Mesothelial cell of epicardium (in vitro differentiated cells): ENCODE measurements around the gene HSD17B2. TPM values are rescaled to one million over a fixed set of nuclear protein-coding genes. Genes with fewer than 3 reads are reported as not detected.

Source experiments
- DNase-seq, 2 experiments: peaks; one replicate each; pipeline ENCODE4 v3.0.0; 2021; ENCODE audit warnings: low spot score in 2 of 2; ENCODE audit not compliant: unreplicated experiment in 2 of 2
- H3K27ac Mint-ChIP-seq: 2 replicates; pipeline ENCODE4 v1.8.0; 2021; ENCODE audit warnings: mixed read lengths
- H3K27me3 Mint-ChIP-seq: 2 replicates; pipeline ENCODE4 v1.8.0; 2021; ENCODE audit warnings: low read depth, mixed read lengths
- H3K36me3 Mint-ChIP-seq: 2 replicates; pipeline ENCODE4 v1.8.0; 2021; ENCODE audit warnings: mixed read lengths
- H3K4me1 Mint-ChIP-seq: 2 replicates; pipeline ENCODE4 v1.8.0; 2021; ENCODE audit warnings: mixed read lengths
- H3K4me3 Mint-ChIP-seq: 2 replicates; pipeline ENCODE4 v1.8.0; 2021; ENCODE audit warnings: mild to moderate bottlenecking, moderate library complexity, mixed read lengths
- H3K9me3 Mint-ChIP-seq: 2 replicates; pipeline ENCODE4 v1.8.0; 2021; ENCODE audit warnings: mixed read lengths
- CTCF ChIP-seq: fragments of 200-600 bp; sonication (generic); IDR thresholded peaks from one replicate; pipeline ENCODE4 v1.5.0; 2021; ENCODE audit warnings: antibody characterized with exemption; ENCODE audit not compliant: unreplicated experiment
- total RNA-seq: library from RNA; stranded (reverse); gene quantifications from 3 replicates; pipeline ENCODE4 v1.2.1, GENCODE V29; 2021

Gene HSD17B2
- total RNA-seq, 1 donor from 2014 or later: 3.1 TPM

- DNase-seq: no peak
- Mint-ChIP-seq H3K27me3 (peaks cover 8% of the 10 kb centered on the region), H3K9me3 (no peaks in the 10 kb centered on the region), H3K4me3 (no peak overlapping the region), H3K36me3 (no peaks in the 10 kb centered on the region), H3K27ac (no peak overlapping the region), H3K4me1 (peaks cover 11% of the 10 kb centered on the region)
- TF ChIP-seq CTCF: no peak
Observed at GRCh38 chr16:82055728-82056549, 20.9 kb downstream of the HSD17B2 start.

- no peak for DNase-seq
- no peak overlapping the region for H3K27ac Mint-ChIP-seq
- peaks cover 11% of the 10 kb centered on the region for H3K4me1 Mint-ChIP-seq
- H3K9me3 Mint-ChIP-seq: no peaks in the 10 kb centered on the region
- H3K36me3 Mint-ChIP-seq: no peaks in the 10 kb centered on the region
- TF ChIP-seq CTCF: no peak
- no peak overlapping the region for H3K4me3 Mint-ChIP-seq
- peaks cover 5% of the 10 kb centered on the region for H3K27me3 Mint-ChIP-seq
Observed at GRCh38 chr16:82056550-82056896, 21.5 kb downstream of the HSD17B2 start.

- Mint-ChIP-seq H3K9me3 (no peaks in the 10 kb centered on the region), H3K4me3 (no peak overlapping the region), H3K27me3 (no peaks in the 10 kb centered on the region), H3K36me3 (no peaks in the 10 kb centered on the region), H3K27ac (no peak overlapping the region), H3K4me1 (peaks cover 11% of the 10 kb centered on the region)
- no peak for TF ChIP-seq CTCF
- no peak for DNase-seq
Observed at GRCh38 chr16:82059161-82059982, 24.3 kb downstream of the HSD17B2 start.

GRCh38 chr16:82059983-82060421, 24.9 kb downstream of the HSD17B2 start:
- Mint-ChIP-seq H3K36me3 (no peaks in the 10 kb centered on the region), H3K9me3 (no peaks in the 10 kb centered on the region), H3K4me3 (no peak overlapping the region), H3K4me1 (peaks cover 11% of the 10 kb centered on the region), H3K27me3 (no peaks in the 10 kb centered on the region), H3K27ac (no peak overlapping the region)
- DNase-seq: no peak
- TF ChIP-seq CTCF: no peak

GRCh38 chr16:82061861-82062525, 26.9 kb downstream of the HSD17B2 start:
- peaks cover 11% of the 10 kb centered on the region for H3K4me1 Mint-ChIP-seq
- H3K36me3 Mint-ChIP-seq: no peaks in the 10 kb centered on the region
- H3K9me3 Mint-ChIP-seq: no peaks in the 10 kb centered on the region
- no peak overlapping the region for H3K4me3 Mint-ChIP-seq
- TF ChIP-seq CTCF: no peak
- DNase-seq: no peak
- H3K27me3 Mint-ChIP-seq: no peaks in the 10 kb centered on the region
- no peak overlapping the region for H3K27ac Mint-ChIP-seq
